Activated B cell treated with CpG ODN at 0.5 μM for 24 hours (primary cell): ENCODE data around the gene RABGAP1L. TPM values are rescaled to one million over a fixed set of nuclear protein-coding genes. Genes with fewer than 3 reads are reported as not detected.
"Not testable (repeated sequence)": the region's sequence is repeated elsewhere in the genome, so short reads cannot be mapped to it uniquely, and the experiment has no call there.

ENCODE experiments used
- ATAC-seq: fragments of 200-7000 bp; cut with Tn5 transposase; one replicate; pipeline ENCODE4 v1.10.0; 2021; ENCODE audit warnings: low read depth, mild to moderate bottlenecking, moderate library complexity
- CTCF ChIA-PET: fragments of 350-600 bp; sonication (Branson Sonifier 250); formaldehyde crosslinking; loops from one replicate; lab custom pipeline; 2021; ENCODE audit warnings: antibody characterized with exemption; lab: Charles Lee
- POLR2A ChIA-PET: fragments of 350-600 bp; sonication (Branson Sonifier 250); formaldehyde crosslinking; loops from one replicate; lab custom pipeline; 2021; ENCODE audit warnings: antibody characterized with exemption; lab: Charles Lee
- DNase-seq: peaks from one replicate; pipeline ENCODE4 v3.0.0; 2022
- H3K27ac Mint-ChIP-seq: one replicate; pipeline ENCODE4 v1.8.0; 2020; ENCODE audit warnings: mixed read lengths
- H3K27me3 Mint-ChIP-seq: one replicate; pipeline ENCODE4 v1.8.0; 2021; ENCODE audit warnings: mixed read lengths
- H3K36me3 Mint-ChIP-seq: one replicate; pipeline ENCODE4 v1.8.0; 2021; ENCODE audit warnings: low read depth, mixed read lengths
- H3K4me1 Mint-ChIP-seq: one replicate; pipeline ENCODE4 v1.8.0; 2021; ENCODE audit warnings: mixed read lengths
- H3K4me3 Mint-ChIP-seq: one replicate; pipeline ENCODE4 v1.8.0; 2020; ENCODE audit warnings: mild to moderate bottlenecking, mixed read lengths
- H3K9me3 Mint-ChIP-seq: one replicate; pipeline ENCODE4 v1.8.0; 2020; ENCODE audit warnings: mixed read lengths
- intact Hi-C: fragments of 100-400 bp; cut with micrococcal nuclease; formaldehyde crosslinking; loops from one replicate; pipeline ENCODE4 v1.15.1; 2024
- total RNA-seq: library from RNA; stranded (reverse); gene quantifications from 2 replicates; pipeline ENCODE4 v1.2.3, GENCODE V29; 2022
- TF ChIP-seq, protein P1 (sequence below): fragments of 200-600 bp; IDR thresholded peaks from one replicate; pipeline ENCODE4 v1.8.0; 2022; ENCODE audit warnings: antibody characterized with exemption, mild to moderate bottlenecking

The RABGAP1L gene
- total RNA-seq, 1 donor from 2014 or later: 126 TPM

DNA sequence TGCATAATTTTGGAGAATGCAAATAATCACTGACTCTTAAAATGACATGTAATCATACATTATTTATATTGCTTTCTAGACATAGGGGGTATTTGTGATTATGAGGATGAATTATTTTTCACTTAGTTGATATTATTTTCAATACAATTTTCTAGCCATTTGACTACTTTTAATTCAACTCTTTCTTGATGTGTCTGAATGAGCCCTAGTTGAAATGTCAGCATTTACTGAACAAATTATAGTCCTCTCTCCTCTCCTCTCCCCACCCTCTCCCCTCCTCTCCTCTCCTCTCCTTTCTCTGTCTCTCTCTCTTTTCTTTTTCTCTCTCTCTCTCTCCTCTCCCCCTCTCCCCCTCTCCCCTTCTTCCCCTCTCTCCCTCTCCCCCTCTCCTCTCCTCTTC is 483.1 kb downstream of the RABGAP1L start:
- Mint-ChIP-seq H3K4me1 (peaks cover 33% of the 10 kb centered on the region), H3K9me3 (peaks cover 3% of the 10 kb centered on the region), H3K36me3 (peaks cover 20% of the 10 kb centered on the region), H3K27ac (no peak overlapping the region), H3K4me3 (no peak overlapping the region), H3K27me3 (no peaks in the 10 kb centered on the region)
- POLR2A ChIA-PET: no interaction called here
- no peak for ATAC-seq
- CTCF ChIA-PET: no interaction called here
- no peak for DNase-seq
- TF ChIP-seq, protein P1, sequence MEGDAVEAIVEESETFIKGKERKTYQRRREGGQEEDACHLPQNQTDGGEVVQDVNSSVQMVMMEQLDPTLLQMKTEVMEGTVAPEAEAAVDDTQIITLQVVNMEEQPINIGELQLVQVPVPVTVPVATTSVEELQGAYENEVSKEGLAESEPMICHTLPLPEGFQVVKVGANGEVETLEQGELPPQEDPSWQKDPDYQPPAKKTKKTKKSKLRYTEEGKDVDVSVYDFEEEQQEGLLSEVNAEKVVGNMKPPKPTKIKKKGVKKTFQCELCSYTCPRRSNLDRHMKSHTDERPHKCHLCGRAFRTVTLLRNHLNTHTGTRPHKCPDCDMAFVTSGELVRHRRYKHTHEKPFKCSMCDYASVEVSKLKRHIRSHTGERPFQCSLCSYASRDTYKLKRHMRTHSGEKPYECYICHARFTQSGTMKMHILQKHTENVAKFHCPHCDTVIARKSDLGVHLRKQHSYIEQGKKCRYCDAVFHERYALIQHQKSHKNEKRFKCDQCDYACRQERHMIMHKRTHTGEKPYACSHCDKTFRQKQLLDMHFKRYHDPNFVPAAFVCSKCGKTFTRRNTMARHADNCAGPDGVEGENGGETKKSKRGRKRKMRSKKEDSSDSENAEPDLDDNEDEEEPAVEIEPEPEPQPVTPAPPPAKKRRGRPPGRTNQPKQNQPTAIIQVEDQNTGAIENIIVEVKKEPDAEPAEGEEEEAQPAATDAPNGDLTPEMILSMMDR: no peak
- intact Hi-C loops: no loop called here

DNA sequence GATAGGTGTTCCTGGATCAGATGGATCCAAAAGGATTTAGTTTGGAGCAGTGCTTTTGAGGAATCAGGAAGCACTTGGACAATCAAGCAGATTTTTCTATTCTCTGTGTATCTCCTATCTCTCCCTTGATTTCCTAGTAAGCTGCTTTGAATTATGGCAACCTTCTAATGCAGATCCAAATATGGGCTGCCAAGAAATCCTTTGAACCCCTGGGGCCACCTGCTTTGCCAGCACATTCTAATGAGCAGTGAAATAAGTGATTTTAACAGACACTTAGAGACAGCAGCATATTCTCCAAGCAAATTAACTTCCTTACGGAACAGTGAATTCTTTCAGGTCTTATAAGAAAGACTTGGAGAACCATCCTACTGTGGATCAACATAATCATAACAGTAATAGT is 483.9 kb downstream of the RABGAP1L start:
- Mint-ChIP-seq H3K4me3 (no peak overlapping the region), H3K9me3 (no peaks in the 10 kb centered on the region), H3K27me3 (no peaks in the 10 kb centered on the region), H3K36me3 (peaks cover 14% of the 10 kb centered on the region), H3K4me1 (peaks cover 41% of the 10 kb centered on the region), H3K27ac (no peak overlapping the region)
- DNase-seq (no peak), ATAC-seq (no peak)
- intact Hi-C loops: no loop called here
- CTCF ChIA-PET: no interaction called here
- POLR2A ChIA-PET: no interaction called here
- TF ChIP-seq, protein P1: no peak

DNA sequence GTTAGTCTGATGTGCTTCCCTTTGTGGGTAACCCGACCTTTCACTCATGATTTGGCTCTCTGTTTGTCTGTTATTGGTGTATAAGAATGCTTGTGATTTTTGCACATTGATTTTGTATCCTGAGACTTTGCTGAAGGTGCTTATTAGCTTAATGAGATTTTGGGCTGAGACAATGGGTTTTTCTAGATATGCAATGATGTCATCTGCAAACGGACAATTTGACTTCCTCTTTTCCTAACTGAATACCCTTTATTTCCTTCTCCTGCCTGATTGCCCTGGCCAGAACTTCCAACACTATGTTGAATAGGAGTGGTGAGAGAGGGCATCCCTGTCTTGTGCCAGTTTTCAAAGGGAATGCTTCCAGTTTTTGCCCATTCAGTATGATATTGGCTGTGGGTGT is 490.3 kb downstream of the RABGAP1L start:
- ATAC-seq, H3K27me3 Mint-ChIP-seq, CTCF ChIA-PET, H3K27ac Mint-ChIP-seq, intact Hi-C loops, H3K9me3 Mint-ChIP-seq, DNase-seq, H3K4me3 Mint-ChIP-seq, POLR2A ChIA-PET: not testable (repeated sequence)
- peaks cover 20% of the 10 kb centered on the region for H3K36me3 Mint-ChIP-seq
- H3K4me1 Mint-ChIP-seq: peaks cover 39% of the 10 kb centered on the region

DNA sequence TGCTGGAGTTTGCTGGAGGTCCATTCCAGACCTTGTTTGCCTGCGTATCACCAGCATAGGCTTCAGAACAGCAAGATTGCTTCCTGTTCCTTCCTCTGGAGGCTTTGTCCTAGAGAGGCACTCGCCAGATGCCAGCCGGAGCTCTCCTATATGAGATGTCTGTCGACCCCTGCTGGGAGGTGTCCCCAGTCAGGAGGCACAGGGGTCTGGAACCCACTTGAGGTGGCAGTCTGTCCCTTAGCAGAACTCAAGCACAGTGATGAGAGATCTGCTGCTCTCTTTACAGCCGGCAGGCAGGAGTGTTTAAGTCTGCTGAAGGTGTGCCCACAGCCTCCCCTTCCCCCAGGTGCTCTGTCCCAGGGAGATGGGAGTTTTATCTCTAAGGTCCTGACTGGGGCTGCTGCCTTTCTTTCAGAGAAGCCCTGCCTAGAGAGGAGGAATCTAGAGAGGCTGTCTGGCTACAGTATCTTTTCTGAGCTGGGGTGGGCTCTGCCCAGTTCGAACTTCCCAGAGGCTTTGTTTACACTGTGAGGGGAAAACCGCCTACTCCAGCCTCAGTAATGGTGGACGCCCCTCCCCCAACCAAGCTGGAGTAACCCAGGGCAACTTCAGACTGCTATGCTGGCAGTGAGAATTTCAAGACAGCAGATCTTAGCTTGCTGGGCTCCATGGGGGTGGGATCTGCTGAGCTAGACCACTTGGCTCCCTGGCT is 493.4 kb downstream of the RABGAP1L start:
- ATAC-seq: no peak
- H3K27me3 Mint-ChIP-seq: no peaks in the 10 kb centered on the region
- intact Hi-C loops: no loop called here

DNA sequence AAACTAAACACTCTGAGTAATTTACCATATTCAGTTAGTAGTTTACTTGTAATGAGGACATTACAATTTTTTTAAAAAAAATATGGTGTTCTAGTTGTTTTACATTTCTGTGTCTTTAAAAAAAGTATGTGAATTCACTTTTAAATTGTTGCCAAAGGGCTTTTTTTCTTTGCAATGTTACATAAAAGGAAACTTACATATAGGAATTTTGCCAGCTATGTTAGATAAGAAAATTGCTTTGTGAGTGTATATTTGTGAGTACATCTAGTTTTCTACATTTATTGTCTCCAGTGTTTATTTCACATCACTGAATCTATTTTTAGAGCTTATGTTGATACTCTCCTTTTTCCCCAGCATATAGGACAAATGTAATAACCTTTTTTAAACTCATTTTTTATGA is 495.2 kb downstream of the RABGAP1L start:
- ChIA-PET CTCF (no interaction called here), POLR2A (interaction anchor here (0.6 to 1.7 kb wide), 2 partner anchors 12 to 15 kb away, joined by 3 read pairs; no protein-coding TSS in a partner anchor)
- TF ChIP-seq, protein P1: no peak
- H3K36me3 Mint-ChIP-seq: peaks cover 35% of the 10 kb centered on the region
- no peak overlapping the region for H3K4me3 Mint-ChIP-seq
- H3K9me3 Mint-ChIP-seq: peaks cover 8% of the 10 kb centered on the region
- no peak overlapping the region for H3K27ac Mint-ChIP-seq
- DNase-seq: no peak
- ATAC-seq: no peak
- intact Hi-C loops: no loop called here
- peaks cover 4% of the 10 kb centered on the region for H3K4me1 Mint-ChIP-seq
- H3K27me3 Mint-ChIP-seq: no peaks in the 10 kb centered on the region

More for the DNA sequence above, 493.4 kb downstream of the RABGAP1L start:
- peaks cover 17% of the 10 kb centered on the region for H3K4me1 Mint-ChIP-seq
- CTCF ChIA-PET: no interaction called here
- H3K4me3 Mint-ChIP-seq: no peak overlapping the region
- H3K36me3 Mint-ChIP-seq: peaks cover 29% of the 10 kb centered on the region
- DNase-seq: no peak
- peaks cover 8% of the 10 kb centered on the region for H3K9me3 Mint-ChIP-seq
- TF ChIP-seq, protein P1: no peak
- no peak overlapping the region for H3K27ac Mint-ChIP-seq
- POLR2A ChIA-PET: no interaction called here
